Stimulated activated CD4-positive, alpha-beta T cell treated with anti-CD3 and anti-CD28 coated beads, Interleukin-15, amount 100 ng/mL, for 48 hours (primary cell): ENCODE measurements around the gene ASB11.
A peak's percentile ranks its signal among the peaks of the same experiment; 100 is the strongest.

Source experiments
- DNase-seq, 2 donors: peaks; one replicate each; pipeline ENCODE4 v3.0.0-alpha.2; 2020; ENCODE audit warnings: low read depth in 2 of 2

Gene ASB11, protein sequence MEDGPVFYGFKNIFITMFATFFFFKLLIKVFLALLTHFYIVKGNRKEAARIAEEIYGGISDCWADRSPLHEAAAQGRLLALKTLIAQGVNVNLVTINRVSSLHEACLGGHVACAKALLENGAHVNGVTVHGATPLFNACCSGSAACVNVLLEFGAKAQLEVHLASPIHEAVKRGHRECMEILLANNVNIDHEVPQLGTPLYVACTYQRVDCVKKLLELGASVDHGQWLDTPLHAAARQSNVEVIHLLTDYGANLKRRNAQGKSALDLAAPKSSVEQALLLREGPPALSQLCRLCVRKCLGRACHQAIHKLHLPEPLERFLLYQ

DNA sequence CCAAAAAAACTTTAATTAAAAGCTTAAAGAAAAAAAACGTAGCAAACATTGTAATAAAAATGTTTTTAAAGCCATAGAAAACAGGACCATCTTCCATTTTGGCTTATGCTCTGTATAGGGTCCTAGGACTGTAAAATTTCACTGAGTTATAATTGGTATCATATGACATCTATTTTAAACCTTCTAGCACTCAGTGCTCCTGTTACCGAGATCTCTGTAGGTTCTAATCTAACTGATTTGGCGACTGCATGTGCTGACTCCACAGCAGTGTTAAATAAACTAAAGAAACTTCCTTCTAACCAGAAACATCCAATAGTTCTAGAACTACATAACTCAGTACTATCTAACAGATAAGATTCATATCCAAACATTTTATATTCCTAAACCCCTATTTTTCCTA lies at the start of gene ASB11:
Gene ASB11 (minus strand): TSS at position 132 of the 400 bp plus-strand sequence. CDS start 35 bp downstream, at position 97.
- no peak for DNase-seq

DNA sequence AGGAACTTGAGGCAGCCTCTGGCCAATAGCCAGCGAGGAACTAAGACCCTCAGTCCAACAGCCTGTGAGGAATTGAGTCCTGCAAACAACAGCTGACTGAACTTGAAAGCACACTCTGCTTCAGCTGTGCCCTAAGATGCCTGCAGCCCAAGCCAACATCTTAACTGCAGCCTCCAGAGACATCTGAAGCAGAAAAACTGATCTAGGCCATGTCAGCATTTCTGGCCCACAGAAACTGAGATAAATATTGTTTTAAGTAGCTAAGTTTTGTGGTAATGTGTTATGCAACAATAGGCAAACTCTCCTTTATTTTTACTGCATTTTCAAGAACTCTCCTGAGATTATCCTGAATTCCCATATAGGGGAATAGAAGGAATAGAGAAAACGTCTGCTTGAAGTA lies 44.3 kb upstream of the ASB11 start:
- DNase-seq = no peak

GRCh38 chrX:15358533-15358932 lies 43.1 kb upstream of the ASB11 start:
- DNase-seq = no peak

DNA sequence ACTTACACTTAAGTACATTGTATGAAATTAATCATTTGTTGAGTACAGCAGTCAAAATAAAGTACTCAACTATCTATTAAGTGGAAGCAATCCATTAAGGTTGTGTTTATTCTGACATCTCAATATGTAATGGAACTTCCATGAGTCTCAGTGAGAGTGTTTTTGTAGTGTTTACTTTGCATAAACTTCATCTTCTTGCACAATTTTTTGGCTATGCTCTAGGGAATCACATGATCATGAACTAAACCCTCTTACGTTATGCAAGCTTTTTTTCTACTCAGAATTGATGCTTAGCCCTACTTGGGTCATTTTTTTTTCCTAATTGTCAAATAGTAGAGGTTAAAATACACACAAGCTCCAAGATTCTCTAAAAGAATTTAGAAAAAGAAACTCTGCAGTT lies 41.0 kb upstream of the ASB11 start:
- no peak for DNase-seq

DNA sequence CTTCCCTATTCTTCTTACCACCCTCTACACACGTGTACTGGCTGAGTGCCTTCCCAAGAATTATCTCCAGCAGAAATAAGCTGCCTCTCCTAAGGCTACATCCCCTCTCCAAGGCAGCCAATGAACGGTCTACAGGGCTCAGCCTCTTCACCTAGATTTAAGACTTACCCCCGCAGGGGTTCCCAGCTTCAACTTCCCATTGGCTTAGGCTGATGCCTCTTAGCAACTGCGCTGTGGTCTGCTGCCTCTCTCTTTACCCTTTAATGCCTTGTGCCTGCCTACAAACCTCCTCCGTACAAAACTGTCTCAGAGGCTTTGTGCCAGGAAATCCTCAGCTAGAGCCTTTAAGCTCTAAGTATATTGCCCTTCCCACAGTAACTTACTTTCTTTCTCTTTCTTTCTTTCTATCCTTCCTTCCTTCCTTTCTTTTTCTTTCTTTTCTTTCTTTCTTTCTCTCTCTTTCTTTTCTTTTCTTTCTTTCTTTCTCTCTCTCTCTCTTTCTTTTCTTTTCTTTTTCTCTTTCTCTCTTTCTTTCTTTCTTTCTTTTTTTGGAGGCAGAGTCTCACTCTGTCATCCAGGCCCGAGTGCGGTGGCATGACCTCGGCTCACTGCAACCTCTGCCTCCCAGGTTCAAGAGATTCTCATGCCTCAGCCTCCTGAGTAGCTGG lies 35.0 kb upstream of the ASB11 start:
- no peak for DNase-seq

GRCh38 chrX:15349046-15349445 lies 33.6 kb upstream of the ASB11 start:
- DNase-seq = no peak

DNA sequence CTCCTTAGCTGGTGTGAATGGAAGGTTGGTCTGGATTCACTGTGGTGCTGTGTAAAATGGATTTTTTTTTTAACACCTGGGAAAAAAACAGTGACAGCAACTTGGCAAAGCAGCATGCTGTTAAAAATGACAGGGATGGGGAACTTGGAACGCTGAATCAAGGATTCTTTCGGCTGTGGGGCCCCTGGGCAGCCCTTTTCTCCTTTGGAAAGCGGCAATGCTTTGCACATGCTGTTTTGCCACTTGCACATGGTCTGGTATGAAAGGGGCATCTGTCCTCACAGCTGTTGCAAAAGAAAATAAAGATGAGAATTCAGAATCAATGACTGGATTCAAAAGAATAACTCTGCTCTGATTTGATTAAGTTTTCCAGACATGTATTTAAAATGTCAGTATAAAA lies 30.5 kb upstream of the ASB11 start:
- no peak for DNase-seq

GRCh38 chrX:15344106-15344505 lies 28.7 kb upstream of the ASB11 start:
- no peak for DNase-seq

GRCh38 chrX:15343075-15343476 lies 27.6 kb upstream of the ASB11 start:
- DNase-seq = no peak

- DNase-seq = no peak
Observed at GRCh38 chrX:15340867-15341266, 25.4 kb upstream of the ASB11 start.

GRCh38 chrX:15336023-15336413 lies 20.6 kb upstream of the ASB11 start:
- peak in 1 of 2 donors; percentile 16 for DNase-seq

GRCh38 chrX:15335135-15336022 lies 19.9 kb upstream of the ASB11 start, which contains the start of gene PIGA:
PIGA (minus strand) TSS chrX:15335523; CDS start chrX:15331930, 3,593 bp downstream.
- peak; percentile 84 for DNase-seq

DNA sequence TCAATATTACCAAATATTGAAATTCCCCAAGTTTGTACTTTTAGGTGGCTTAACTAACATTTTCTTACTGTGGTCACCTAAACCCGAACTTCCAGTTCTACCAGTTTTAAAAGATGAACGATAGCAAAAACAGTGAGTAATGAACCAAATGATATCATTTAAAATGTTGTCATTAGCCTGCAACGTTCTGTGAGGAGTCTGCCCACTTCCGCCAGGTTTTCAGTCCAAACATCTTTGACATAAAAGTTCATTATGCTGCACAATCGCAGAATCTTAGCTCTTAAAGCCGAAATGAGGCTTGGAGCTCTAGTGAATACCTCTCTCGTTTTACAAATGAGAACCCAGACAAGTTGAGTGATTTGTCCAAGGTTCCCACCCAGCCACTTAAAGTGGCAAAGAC lies 19.1 kb upstream of the ASB11 start:
- DNase-seq = no peak

DNA sequence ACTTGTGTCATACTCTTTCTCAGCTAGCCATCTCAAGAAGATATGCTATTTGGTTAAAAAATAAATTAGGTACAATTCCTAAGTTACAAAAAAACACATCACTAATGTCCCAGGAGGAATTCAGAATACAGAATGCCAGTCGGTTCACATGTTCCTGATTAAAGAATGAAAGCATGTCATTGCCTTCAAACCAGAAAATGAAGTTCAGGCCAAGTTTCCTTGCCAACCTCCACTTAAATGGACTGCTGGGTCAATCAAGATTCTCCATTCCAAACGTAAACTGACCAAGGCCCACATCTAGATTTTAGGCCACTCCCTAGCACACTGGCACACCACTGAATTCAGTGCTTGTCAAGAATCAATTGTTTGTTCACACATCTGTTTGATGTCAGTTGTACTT lies 13.4 kb upstream of the ASB11 start:
- DNase-seq = no peak

DNA sequence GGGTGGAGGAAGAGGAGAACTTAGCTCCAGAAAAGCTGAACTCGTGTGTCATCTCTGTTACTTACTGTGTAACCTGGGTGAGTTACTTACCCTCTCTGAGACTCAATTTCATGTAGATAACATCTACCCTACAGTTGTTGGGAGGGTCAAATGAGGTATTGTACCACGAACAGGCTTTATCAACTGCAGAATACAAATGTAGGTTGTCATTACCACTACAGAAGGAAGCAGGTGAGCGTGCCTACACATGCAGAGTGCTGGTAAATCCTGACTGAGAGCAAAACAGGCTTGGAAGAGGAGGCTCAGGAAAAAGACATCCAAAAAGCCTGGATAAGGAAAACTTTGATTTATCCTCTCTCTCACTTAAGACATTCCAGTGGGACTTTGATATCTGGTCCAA lies 12.7 kb upstream of the ASB11 start:
- DNase-seq = no peak

GRCh38 chrX:15322472-15322871 lies 7.0 kb upstream of the ASB11 start:
- DNase-seq = no peak

DNA sequence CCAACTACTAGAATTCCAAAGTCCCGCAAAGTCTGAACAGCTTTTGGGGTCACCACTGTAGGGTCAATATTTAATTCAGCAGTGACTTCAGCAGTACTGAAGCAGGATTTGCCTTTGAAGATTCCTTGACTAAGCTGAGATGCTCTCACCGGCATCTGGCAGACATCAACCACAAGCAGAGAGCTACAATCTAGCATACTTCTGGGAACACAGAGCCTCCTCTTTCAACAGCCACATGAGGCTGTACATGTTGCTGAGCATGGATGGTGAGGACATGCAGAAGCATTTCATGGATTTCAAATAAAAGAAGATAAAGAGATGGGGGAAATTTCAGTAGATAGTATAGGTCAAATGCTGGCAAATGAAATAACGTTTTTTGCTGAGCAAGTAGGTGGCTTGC lies 6.6 kb upstream of the ASB11 start:
- DNase-seq = no peak

GRCh38 chrX:15321447-15321846 lies 6.0 kb upstream of the ASB11 start:
- no peak for DNase-seq

DNA sequence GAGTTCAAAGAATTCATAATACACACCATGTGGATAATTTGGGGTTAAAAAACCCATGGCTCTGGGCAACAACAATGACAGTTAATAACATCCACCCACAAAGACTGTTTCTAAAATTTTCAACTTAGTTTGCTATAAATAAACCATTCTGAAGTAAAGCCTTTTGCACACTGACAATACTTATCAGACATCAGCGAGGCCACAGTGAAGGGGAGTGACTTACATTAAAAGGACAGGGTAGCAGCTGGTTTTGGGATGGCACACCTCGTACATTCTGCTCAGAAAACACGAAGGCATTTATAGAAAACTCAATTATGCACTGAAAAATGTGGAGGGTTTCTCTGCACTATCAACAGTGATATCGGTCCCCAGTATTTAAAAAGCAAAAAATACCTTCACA lies 4.9 kb upstream of the ASB11 start:
- no peak for DNase-seq

GRCh38 chrX:15319075-15319474 lies 3.6 kb upstream of the ASB11 start:
- no peak for DNase-seq

DNA sequence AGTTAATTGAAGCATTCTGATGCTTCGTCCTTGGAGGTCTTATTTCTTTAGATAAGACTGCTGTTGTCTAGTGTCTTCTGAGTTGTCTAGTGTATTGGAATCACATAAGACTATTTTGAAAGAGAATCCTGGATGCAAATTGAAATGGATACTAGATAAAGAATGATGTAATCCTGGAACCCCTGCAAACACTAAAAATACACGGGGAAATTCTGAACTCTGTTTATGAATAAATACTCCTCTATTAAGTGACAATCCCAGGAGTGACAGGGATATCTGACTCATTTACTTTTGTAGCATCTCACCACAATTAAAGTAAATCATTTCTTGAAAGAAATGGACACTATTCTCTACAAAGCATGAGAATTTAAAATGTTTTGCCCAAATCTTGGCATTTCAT lies 968 bp downstream of the ASB11 start:
- DNase-seq = no peak

DNA sequence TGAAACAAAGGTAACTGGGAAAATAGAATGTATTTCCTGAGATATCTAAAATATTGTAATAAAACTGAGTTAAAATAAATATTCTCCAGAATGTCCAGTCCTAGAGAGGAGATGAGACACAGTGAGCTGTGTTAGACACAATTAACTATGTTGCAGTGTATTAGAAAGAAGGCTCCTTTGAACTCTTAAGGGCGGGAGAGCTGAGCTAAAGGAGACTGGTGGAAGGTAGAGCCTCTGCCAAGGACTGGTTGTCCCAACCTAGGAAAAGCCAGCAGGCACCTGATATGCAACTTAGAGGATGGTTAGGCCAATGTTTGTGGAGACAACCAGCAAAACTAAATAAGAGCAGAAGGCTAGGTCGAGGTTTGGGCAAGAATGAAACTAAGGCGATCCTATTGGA lies 4.3 kb downstream of the ASB11 start:
- DNase-seq = no peak
